ENCODE data around the gene COMMD2.

The COMMD2 gene

DNA sequence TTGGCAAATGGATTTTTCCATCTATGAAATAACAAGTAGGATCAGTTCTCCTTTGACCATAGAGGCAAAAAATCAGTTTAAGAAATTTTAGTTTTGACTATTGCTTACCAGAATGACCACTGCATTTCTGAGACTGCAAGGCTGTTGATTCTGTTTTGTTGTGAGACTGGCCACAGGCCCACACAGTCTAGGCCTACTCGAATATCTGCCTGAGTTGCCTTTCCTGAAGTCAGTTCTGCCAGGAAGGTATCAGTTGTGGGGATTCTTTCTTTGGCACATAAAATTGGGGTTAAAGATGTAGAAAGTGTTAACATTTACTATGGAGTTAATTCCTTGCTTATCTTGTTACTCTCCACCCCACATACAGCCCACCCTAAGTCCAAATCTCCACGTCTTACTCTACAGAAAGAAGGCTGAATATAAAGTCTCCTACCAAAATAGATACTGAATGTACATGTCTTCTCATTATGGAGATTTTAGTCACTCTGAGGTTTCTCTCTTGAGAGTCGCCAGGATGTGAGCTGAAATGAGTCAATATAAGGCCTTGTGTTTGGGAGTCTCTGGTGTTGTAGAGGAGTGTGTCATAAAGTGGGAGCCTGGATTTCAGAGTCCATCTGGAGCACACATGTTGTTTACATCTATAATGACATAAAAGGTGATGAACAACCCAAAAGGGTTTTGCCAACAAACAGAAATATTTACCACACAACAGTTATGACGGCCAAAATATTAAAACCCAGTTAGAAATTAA is 49.4 kb downstream of the COMMD2 start:
- Histone ChIP-seq H3K27me3 (ENCODE audit: insufficient read depth, low read depth, severe bottlenecking) (no peaks in the 10 kb centered on the region), H3K9me3 (ENCODE audit: severe bottlenecking) (peaks cover 3% of the 10 kb centered on the region), H3K4me3 (ENCODE audit: low read depth, low read length) (no peak overlapping the region), H3K27ac (no peak overlapping the region), H3K36me3 (no peaks in the 10 kb centered on the region)
- TF ChIP-seq, protein P1, sequence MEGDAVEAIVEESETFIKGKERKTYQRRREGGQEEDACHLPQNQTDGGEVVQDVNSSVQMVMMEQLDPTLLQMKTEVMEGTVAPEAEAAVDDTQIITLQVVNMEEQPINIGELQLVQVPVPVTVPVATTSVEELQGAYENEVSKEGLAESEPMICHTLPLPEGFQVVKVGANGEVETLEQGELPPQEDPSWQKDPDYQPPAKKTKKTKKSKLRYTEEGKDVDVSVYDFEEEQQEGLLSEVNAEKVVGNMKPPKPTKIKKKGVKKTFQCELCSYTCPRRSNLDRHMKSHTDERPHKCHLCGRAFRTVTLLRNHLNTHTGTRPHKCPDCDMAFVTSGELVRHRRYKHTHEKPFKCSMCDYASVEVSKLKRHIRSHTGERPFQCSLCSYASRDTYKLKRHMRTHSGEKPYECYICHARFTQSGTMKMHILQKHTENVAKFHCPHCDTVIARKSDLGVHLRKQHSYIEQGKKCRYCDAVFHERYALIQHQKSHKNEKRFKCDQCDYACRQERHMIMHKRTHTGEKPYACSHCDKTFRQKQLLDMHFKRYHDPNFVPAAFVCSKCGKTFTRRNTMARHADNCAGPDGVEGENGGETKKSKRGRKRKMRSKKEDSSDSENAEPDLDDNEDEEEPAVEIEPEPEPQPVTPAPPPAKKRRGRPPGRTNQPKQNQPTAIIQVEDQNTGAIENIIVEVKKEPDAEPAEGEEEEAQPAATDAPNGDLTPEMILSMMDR (IDR thresholded peaks at IDR 0.05; ENCODE audit: low read depth, low read length), result no peak
- no peak for DNase-seq

DNA sequence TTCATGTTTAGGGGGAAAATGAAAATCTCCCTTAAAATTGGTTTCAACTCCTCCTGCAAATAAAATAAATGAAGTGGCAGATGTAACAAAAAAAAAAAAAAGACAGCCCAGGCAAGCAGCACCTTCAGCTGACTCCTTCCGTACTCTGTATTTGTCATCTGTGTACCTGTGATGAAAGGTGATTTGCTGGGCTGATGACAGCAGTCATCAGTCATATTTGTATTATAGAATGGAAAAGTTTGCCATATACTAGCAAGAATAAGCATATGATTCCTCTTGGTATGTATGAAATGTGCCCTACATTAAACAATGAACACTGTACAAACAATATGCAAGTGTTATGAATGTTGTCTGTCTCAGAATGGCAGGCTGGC is 50.3 kb downstream of the COMMD2 start:
- no peak overlapping the region for H3K4me3 ChIP-seq (ENCODE audit: low read depth, low read length)
- H3K27ac ChIP-seq, result no peak overlapping the region

DNA sequence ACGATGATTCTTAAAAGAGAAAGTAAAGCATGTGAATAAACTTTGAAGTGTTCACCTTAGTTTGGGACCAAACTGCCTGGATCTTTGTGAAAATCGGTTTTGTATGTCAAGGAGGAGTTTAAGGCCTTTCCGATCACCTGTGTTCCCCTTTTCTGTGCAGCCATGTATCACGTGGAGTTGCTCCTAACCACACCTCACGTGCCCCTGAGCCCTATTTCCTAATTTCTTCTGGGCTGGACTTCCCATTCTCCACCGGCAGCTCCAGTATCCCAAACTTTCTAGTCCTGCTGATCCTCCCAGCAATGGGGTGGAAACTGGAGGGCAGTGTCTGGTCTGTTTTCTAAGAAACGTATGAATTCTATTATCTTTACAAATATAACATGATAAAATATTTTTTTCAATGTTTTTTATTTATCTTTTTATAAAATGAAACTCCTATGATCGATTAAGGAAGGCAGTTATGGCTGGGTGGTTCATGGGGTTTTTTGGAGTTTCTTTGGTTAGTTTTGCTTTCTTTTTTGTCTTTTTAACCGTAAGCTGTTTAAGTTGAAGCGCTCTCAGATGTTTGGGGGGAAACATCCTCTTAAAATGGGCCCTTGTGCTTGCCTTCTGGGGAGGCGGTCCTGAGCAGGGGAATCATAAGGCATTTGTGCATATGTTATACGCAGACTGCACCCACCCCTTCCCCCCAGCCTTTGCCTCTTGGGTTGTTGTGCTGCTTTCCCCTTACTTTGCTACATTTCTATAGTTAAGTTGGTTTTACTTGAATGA is 50.9 kb downstream of the COMMD2 start:
- Histone ChIP-seq H3K9me3 (ENCODE audit: severe bottlenecking) (peaks cover 3% of the 10 kb centered on the region), H3K36me3 (no peaks in the 10 kb centered on the region), H3K27ac (no peak overlapping the region), H3K27me3 (ENCODE audit: insufficient read depth, low read depth, severe bottlenecking) (no peaks in the 10 kb centered on the region), H3K4me3 (ENCODE audit: low read depth, low read length) (no peak overlapping the region)
- TF ChIP-seq, protein P1 (IDR thresholded peaks at IDR 0.05; ENCODE audit: low read depth, low read length), result no peak
- DNase-seq, result no peak

More for the DNA sequence above, 50.3 kb downstream of the COMMD2 start:
- TF ChIP-seq, protein P1 (IDR thresholded peaks at IDR 0.05; ENCODE audit: low read depth, low read length), result no peak
- H3K27me3 ChIP-seq (ENCODE audit: insufficient read depth, low read depth, severe bottlenecking), result no peaks in the 10 kb centered on the region
- H3K9me3 ChIP-seq (ENCODE audit: severe bottlenecking), result peaks cover 3% of the 10 kb centered on the region
- no peaks in the 10 kb centered on the region for H3K36me3 ChIP-seq
- DNase-seq, result no peak
